ENCODE data around the gene SPRR3.

The SPRR3 gene

DNA sequence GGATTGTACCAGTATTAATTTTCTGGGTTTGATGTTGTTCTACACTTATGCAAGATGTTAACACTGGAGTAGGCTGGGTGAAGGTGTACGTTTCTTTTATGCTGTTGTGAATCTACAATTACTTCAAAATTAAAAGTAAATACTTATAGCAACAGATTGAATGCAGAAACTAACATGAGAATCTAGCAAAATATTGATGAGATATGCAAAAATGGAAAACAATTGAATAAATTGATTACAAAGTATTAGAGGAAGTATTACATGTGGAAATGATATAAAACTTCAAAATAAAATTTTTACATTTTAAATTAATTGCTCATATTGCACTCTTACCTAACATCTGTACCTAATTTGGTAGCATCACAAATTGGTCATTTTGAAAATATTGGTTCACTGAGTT lies 5.7 kb upstream of the SPRR3 start:
- Histone ChIP-seq H3K4me1 (ENCODE audit: insufficient read depth, low read length, severe bottlenecking) (no peaks in the 10 kb centered on the region), H3K27ac (ENCODE audit: low read depth, low read length, poor library complexity, severe bottlenecking) (no peak overlapping the region), H3K9ac (ENCODE audit: low read length) (no peak overlapping the region), H3K4me3 (ENCODE audit: low read depth, low read length, poor library complexity, severe bottlenecking) (no peak overlapping the region), H4K20me1 (ENCODE audit: insufficient read depth, low read length) (no peaks in the 10 kb centered on the region), H3K9me3 (ENCODE audit: low read length) (no peaks in the 10 kb centered on the region), H3K79me2 (ENCODE audit: insufficient read depth, low read length) (no peaks in the 10 kb centered on the region), H3K36me3 (ENCODE audit: insufficient read depth, low read length) (no peaks in the 10 kb centered on the region), H3K9me2 (ENCODE audit: low read depth, low read length) (no peaks in the 10 kb centered on the region), H3K4me2 (ENCODE audit: low read length) (no peak overlapping the region), H2AFZ (ENCODE audit: low read length) (no peak overlapping the region), H3K27me3 (ENCODE audit: insufficient read depth, low read length) (no peaks in the 10 kb centered on the region), H3F3A (ENCODE audit: insufficient read depth, low read length) (no peaks in the 10 kb centered on the region)
- TF ChIP-seq, protein P1, sequence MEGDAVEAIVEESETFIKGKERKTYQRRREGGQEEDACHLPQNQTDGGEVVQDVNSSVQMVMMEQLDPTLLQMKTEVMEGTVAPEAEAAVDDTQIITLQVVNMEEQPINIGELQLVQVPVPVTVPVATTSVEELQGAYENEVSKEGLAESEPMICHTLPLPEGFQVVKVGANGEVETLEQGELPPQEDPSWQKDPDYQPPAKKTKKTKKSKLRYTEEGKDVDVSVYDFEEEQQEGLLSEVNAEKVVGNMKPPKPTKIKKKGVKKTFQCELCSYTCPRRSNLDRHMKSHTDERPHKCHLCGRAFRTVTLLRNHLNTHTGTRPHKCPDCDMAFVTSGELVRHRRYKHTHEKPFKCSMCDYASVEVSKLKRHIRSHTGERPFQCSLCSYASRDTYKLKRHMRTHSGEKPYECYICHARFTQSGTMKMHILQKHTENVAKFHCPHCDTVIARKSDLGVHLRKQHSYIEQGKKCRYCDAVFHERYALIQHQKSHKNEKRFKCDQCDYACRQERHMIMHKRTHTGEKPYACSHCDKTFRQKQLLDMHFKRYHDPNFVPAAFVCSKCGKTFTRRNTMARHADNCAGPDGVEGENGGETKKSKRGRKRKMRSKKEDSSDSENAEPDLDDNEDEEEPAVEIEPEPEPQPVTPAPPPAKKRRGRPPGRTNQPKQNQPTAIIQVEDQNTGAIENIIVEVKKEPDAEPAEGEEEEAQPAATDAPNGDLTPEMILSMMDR (IDR thresholded peaks at IDR 0.05; ENCODE audit: low read length), result no peak
- no peak for TF ChIP-seq EZH2 (IDR thresholded peaks at IDR 0.05; ENCODE audit: borderline replicate concordance, low read length)

DNA sequence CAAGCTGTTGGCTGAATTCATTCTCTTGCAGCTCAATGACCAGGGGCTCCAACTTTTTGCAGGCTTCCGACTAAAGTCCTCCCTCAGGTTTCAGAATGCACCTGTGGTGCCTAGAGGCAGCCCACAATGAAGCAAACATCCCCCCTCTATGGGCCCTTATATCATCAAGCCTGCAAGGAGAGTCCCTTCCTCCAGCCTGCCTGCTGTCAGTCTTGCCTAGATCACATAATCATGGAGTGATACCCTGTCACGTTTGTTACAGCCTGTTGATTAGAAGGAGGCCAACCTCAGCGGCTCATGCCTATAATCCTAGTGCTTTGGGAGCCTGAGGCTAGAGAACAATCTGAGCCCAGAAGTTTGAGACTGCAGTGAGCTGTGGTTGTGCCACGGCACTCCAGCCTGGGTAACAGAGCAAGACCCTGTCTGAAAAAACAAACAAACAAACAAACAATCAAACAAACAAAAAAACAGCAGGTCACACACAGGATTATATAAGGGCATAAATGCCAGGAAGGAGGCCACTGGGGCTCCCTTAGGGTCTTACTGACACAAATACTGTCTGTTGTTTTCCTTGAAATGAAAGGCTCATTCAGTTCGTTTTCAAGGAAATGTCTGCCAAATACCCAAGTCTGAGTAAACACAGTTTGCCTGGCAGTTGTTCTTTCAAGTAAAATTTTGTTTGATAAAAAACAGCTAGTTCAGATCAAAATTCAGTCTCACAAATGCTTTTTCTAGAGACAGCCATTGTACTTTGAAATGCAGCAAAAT lies 4.7 kb upstream of the SPRR3 start:
- H3K27ac ChIP-seq (ENCODE audit: low read depth, low read length, poor library complexity, severe bottlenecking), result no peak overlapping the region
- H3K4me3 ChIP-seq (ENCODE audit: low read depth, low read length, poor library complexity, severe bottlenecking), result no peak overlapping the region

DNA sequence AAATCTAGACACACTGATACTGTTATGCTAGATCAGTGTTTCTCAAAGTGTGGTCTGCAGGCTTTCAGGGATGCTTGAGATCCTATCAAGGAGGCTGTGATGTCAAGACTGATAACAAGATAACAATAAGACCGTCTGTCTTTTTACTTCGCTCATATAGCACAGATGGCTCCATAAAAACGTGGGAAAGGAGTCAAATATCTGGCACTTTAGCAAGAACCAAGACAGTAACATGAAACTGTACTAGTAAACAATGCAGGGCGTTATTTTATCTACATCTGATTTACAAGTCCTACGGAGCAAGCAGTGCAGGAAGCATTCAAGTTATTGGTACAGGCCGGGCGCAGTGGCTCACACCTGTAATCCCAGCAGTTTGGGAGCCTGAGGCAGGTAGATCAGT lies 3.6 kb upstream of the SPRR3 start:
- Histone ChIP-seq H3K9me2 (ENCODE audit: low read depth, low read length) (no peaks in the 10 kb centered on the region), H3K79me2 (ENCODE audit: insufficient read depth, low read length) (no peaks in the 10 kb centered on the region), H3K9ac (ENCODE audit: low read length) (no peak overlapping the region), H3F3A (ENCODE audit: insufficient read depth, low read length) (no peaks in the 10 kb centered on the region), H4K20me1 (ENCODE audit: insufficient read depth, low read length) (no peaks in the 10 kb centered on the region), H3K9me3 (ENCODE audit: low read length) (no peaks in the 10 kb centered on the region), H3K27me3 (ENCODE audit: insufficient read depth, low read length) (no peaks in the 10 kb centered on the region), H2AFZ (ENCODE audit: low read length) (no peak overlapping the region), H3K4me2 (ENCODE audit: low read length) (no peak overlapping the region), H3K4me1 (ENCODE audit: insufficient read depth, low read length, severe bottlenecking) (no peaks in the 10 kb centered on the region), H3K4me3 (ENCODE audit: low read depth, low read length, poor library complexity, severe bottlenecking) (no peak overlapping the region), H3K36me3 (ENCODE audit: insufficient read depth, low read length) (no peaks in the 10 kb centered on the region), H3K27ac (ENCODE audit: low read depth, low read length, poor library complexity, severe bottlenecking) (no peak overlapping the region)
- TF ChIP-seq, protein P1 (IDR thresholded peaks at IDR 0.05; ENCODE audit: low read length), result no peak
- no peak for TF ChIP-seq EZH2 (IDR thresholded peaks at IDR 0.05; ENCODE audit: borderline replicate concordance, low read length)

More for the DNA sequence above, 4.7 kb upstream of the SPRR3 start:
- no peaks in the 10 kb centered on the region for H3K9me3 ChIP-seq (ENCODE audit: low read length)
- H4K20me1 ChIP-seq (ENCODE audit: insufficient read depth, low read length), result no peaks in the 10 kb centered on the region
- no peak overlapping the region for H3K9ac ChIP-seq (ENCODE audit: low read length)
- H2AFZ ChIP-seq (ENCODE audit: low read length), result no peak overlapping the region
- no peaks in the 10 kb centered on the region for H3K27me3 ChIP-seq (ENCODE audit: insufficient read depth, low read length)
- H3K4me2 ChIP-seq (ENCODE audit: low read length), result no peak overlapping the region
- H3K79me2 ChIP-seq (ENCODE audit: insufficient read depth, low read length), result no peaks in the 10 kb centered on the region
- no peaks in the 10 kb centered on the region for H3K36me3 ChIP-seq (ENCODE audit: insufficient read depth, low read length)
- H3K4me1 ChIP-seq (ENCODE audit: insufficient read depth, low read length, severe bottlenecking), result no peaks in the 10 kb centered on the region
- H3F3A ChIP-seq (ENCODE audit: insufficient read depth, low read length), result no peaks in the 10 kb centered on the region
- TF ChIP-seq, protein P1 (IDR thresholded peaks at IDR 0.05; ENCODE audit: low read length), result no peak
- no peak for TF ChIP-seq EZH2 (IDR thresholded peaks at IDR 0.05; ENCODE audit: borderline replicate concordance, low read length)
- H3K9me2 ChIP-seq (ENCODE audit: low read depth, low read length), result no peaks in the 10 kb centered on the region

Data from OCI-LY1 (cell line).